Mesodermal cell (in vitro differentiated cells): Measurements from ENCODE around the gene THRAP3.

Experiments
- H3K27ac ChIP-seq: 2 replicates; pipeline ENCODE4 v1.7.0; 2013; ENCODE audit warnings: mild to moderate bottlenecking, low read depth, low read length, moderate library complexity; ENCODE audit not compliant: severe bottlenecking
- H3K36me3 ChIP-seq: 2 replicates; pipeline ENCODE4 v1.7.1; 2013; ENCODE audit warnings: mild to moderate bottlenecking, low read length, moderate library complexity; ENCODE audit not compliant: control insufficient read depth, insufficient read depth
- H3K4me1 ChIP-seq: one replicate; pipeline ENCODE4 v1.7.1; 2013; ENCODE audit warnings: mild to moderate bottlenecking, low read length; ENCODE audit not compliant: insufficient read depth, control insufficient read depth, poor library complexity, severe bottlenecking
- H3K4me3 ChIP-seq: 2 replicates; pipeline ENCODE4 v1.7.0; 2013; ENCODE audit warnings: low read length, control low read depth, mild to moderate bottlenecking; ENCODE audit not compliant: insufficient read depth, poor library complexity, severe bottlenecking; ENCODE audit errors: extremely low read depth
- H3K9me3 ChIP-seq: 2 replicates; pipeline ENCODE4 v1.7.1; 2013; ENCODE audit warnings: mild to moderate bottlenecking, low read length, moderate library complexity; ENCODE audit not compliant: control insufficient read depth
- WGBS, 2 experiments: methylation state at CpG; one replicate each; pipeline ENCODE4 v1.1.5; 2013; ENCODE audit warnings: missing lambda C conversion rate in 2 of 2; ENCODE audit not compliant: insufficient coverage in 2 of 2; 5-methylcytosine and 5-hydroxymethylcytosine counted together

Gene THRAP3

DNA sequence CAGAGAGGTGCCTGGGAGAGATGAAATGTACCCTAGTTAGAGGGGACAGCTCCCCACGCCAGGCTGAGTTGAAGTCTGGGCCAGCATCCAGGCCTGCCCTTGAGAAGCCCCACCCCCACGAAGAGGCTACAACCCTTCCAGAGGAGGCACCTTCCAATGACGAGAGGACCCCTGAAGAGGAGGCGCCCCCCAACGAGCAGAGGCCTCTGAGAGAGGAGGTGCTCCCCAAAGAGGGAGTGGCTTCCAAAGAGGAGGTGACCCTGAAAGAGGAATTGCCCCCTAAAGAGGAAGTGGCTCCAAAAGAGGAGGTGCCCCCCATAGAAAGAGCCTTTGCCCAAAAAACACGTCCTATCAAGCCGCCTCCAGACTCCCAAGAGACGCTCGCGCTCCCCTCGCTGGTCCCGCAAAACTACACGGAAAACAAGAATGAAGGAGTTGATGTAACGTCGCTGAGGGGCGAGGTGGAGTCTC lies 96.1 kb downstream of the THRAP3 start:
- no peaks in the 10 kb centered on the region for H3K9me3 ChIP-seq
- H3K4me3 ChIP-seq, result no peak overlapping the region
- peaks cover 26% of the 10 kb centered on the region for H3K36me3 ChIP-seq
- peaks cover 32% of the 10 kb centered on the region for H3K4me1 ChIP-seq
- no peak overlapping the region for H3K27ac ChIP-seq
- WGBS, 2 experiments, result 72 to 84% methylated on average over 13 to 14 of the region's 16 CpGs

DNA sequence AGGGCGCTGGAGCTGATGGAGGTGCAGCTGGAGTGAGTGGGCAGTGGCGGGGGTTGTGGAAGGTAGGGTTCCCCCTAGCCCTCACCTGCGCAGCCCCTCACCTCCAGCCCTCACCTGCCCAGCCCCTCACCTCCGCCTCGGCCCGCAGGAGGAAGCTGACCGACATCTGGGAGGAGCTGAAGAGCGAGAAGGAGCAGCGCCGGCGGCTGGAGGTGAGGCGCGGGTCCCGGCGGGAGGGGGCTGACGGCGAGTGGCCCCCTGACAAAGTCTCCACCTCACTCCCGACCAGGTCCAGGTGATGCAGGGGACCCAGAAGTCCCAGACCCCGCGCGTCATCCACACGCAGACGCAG lies 96.5 kb downstream of the THRAP3 start:
- Histone ChIP-seq H3K4me1 (peaks cover 36% of the 10 kb centered on the region), H3K4me3 (peak overlapping the region; percentile 82), H3K9me3 (no peaks in the 10 kb centered on the region), H3K27ac (peak overlapping the region; percentile 89), H3K36me3 (peaks cover 23% of the 10 kb centered on the region)
- WGBS, 2 experiments, result 21 to 23% methylated on average over 13 to 22 of the region's 23 CpGs

DNA sequence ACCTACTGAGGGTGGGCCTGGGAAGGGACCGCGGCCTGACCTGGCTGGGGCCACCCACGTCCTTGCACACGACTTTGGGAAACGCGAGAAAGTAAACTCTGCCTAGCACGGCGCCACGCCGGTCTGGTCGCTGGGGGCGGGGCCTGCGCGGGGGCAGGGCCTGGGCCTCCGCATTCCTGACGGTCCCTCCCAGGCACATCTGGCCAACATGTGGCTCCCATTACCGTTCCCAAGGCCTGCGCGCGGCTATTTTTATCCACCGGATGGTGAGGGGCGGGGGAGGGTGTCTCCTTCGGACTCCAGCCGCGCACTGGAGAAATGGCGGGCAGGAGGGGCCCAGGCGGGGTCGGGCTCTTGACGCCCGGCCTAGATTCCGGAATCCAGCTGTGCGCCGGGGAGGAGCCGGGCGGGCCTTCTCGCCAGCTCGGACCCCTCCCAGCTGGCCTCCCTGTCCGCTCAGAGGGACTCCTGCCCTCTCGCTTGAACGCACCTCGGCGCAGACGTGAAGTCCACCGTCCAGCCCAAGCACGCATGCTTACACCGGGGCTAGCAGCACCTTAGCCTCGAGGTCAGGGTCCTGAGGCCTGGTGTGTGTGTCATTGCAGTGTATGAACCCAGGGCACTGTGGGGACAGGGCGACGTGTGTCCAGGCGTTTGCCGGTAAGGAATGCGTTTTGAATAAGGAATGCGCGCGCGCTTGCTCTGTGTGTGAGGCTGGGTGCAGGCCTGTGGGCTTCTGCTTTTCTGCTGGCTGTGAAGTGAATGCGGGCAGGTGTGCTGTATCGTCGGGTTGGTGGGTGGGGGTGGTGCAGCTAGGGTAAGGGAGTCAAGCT lies 97.1 kb downstream of the THRAP3 start:
- peak overlapping the region; percentile 89 for H3K27ac ChIP-seq
- no peaks in the 10 kb centered on the region for H3K9me3 ChIP-seq
- peak overlapping the region; percentile 82 for H3K4me3 ChIP-seq
- peaks cover 22% of the 10 kb centered on the region for H3K36me3 ChIP-seq
- H3K4me1 ChIP-seq, result peaks cover 39% of the 10 kb centered on the region
- WGBS, 2 experiments, result 6% methylated on average over 51 of the region's 59 CpGs

DNA sequence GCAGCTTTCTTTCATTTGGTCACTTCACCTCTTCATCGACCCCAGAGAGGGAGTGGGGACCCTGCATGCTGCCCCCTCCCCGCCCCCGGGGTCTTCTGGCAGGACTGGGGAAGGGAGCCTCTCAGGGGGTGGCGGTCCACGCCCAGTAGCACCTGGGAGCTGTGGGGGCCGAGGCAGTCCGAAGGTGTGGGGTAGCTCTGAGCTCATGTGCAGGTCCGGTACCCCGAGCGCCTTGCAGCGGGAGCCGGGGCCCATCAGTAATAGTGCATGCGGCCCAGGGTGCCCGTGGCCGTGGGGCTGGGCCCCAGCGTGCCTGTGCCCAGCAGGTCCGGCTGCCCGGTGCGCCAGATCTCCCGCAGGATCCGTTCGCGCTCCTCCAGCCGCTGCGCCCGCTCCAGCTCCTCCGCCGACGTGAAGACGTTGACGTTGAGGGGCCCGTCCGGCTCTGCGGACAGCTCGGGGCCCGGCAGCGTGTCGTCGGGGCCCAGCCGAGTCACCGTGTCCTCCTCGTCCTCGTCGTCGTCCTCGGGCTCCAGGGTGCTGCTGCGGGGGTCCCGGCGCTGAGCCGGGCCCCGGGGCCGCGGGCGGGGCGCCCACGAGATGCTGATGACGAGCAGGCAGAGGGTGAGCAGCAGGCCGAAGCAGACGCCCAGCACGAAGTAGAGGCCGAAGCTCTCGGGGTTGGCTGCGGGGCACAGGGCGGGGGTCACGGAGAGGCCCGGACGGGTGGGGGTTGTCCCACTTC lies 98.0 kb downstream of the THRAP3 start:
- WGBS, 2 experiments, result 15 to 18% methylated on average over 42 to 67 of the region's 67 CpGs
- Histone ChIP-seq H3K9me3 (no peaks in the 10 kb centered on the region), H3K27ac (peak overlapping the region; percentile 89)

DNA sequence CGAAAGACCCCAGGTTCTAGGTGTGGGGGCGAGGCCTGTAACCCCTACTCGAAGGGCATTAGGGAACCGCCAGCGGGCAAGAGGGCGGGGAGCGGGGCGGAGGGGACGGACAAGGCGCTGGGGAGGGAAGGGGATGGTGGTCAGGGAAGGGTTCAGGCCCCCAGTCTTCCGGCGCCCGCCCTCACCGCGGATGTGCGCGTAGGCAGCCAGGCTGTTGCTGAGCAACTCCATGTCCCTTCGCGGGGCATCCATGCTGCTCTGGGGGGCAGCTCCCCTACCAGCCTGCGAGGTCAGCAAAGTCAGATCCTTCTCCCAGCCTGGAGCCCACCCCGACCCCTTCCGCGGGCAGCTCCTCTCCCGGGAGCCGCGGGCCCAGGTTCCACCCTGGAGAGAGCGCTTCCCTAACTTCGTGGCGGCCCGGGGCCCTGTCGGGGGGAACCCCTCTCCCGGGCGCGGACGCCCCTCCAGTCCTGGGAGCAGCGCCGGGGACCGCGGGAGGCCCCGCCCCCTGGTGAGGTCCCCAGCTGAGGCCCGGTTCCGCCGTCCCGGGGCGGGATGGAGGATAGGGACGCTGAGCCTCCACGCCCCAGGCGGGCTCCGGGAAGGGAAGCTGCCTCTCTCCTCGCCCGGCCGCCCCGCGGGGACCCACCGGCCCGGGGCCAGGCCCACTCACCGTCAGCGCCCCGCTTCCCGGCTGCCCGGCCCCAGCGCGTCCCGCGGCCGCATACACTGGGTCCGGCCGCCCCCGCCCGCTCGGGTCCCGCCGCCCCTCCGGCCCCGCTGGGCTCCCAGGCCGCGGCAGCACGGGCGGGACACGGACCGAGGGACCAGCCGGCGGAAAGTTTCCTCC lies 98.8 kb downstream of the THRAP3 start:
- Histone ChIP-seq H3K4me3 (peak overlapping the region; percentile 82), H3K9me3 (no peaks in the 10 kb centered on the region), H3K4me1 (peaks cover 39% of the 10 kb centered on the region), H3K27ac (peak overlapping the region; percentile 89), H3K36me3 (peaks cover 22% of the 10 kb centered on the region)
- WGBS, 2 experiments, result 1 to 2% methylated on average over 63 to 65 of the region's 83 CpGs

More for the DNA sequence above, 98.0 kb downstream of the THRAP3 start:
- peak overlapping the region; percentile 82 for H3K4me3 ChIP-seq
- peaks cover 22% of the 10 kb centered on the region for H3K36me3 ChIP-seq
- peaks cover 39% of the 10 kb centered on the region for H3K4me1 ChIP-seq

DNA sequence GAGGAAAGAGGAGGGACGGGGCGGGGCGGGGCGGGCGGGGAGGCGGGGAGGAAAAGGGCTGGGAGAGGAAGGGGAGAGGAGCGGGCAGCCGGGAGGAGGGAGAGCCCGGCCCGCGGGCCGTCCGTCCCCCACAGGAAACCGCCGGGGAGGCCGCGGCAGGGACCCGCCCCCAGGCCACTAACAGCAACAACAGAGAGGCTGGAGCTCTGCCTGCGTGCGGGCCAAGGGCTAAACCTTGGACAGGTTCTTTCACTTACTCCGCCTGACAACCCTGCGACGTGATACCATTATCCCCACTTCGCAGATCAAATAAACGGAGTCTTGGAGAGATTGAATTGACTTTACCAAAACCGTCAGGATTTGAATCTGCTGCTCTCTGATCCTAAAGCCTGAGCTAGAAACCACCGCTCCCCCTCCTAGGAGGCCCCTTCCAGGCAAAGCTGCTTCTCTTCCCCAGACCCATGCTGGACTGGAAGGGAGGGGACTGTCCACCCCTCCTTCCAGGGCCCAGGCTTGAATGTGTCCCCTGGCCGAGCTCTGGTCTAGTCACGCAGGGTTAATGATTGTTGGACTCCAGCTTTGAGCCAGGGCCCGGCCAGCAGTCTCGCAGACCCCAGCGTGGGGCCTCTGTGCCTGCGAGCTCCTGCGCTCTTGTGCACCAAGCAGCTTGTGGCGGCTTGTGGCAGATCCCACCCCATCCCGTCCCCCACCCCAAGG lies 99.6 kb downstream of the THRAP3 start, which contains the start of gene EVA1B:
TSS of gene EVA1B (minus strand) at position 10 of the 717 bp plus-strand sequence. CDS start 608 bp downstream, outside the sequence.
- Histone ChIP-seq H3K36me3 (peaks cover 22% of the 10 kb centered on the region), H3K4me1 (peaks cover 41% of the 10 kb centered on the region), H3K9me3 (no peaks in the 10 kb centered on the region), H3K27ac (peak within 1 kb of the TSS; percentile 89), H3K4me3 (peak within 1 kb of the TSS; percentile 82)
- WGBS, 2 experiments, result 3 to 7% methylated on average over 20 to 26 of the region's 36 CpGs

DNA sequence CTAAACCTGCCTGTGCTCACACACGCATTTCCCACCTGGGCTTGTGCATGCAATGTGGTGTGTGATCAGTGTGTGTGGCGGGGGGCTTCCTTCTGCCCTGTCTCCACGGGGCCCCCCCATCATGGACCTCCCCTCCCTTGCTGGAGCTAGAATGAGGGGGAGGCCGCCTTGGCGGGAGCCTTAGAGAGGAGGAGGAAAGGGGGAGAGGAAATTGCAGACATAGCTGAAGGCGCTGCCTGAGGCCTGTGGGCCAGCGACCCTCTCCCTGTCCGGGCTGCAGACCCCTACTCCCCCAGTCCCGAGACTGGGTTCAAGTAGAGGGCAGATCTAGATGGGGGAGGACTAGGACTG lies 100.1 kb downstream of the THRAP3 start:
- WGBS, 2 experiments, result 10 to 25% methylated on average over 1 to 2 of the region's 9 CpGs
- H3K36me3 ChIP-seq, result peaks cover 17% of the 10 kb centered on the region
- H3K4me1 ChIP-seq, result peaks cover 42% of the 10 kb centered on the region
- peak overlapping the region; percentile 89 for H3K27ac ChIP-seq
- H3K4me3 ChIP-seq, result no peak overlapping the region
- no peaks in the 10 kb centered on the region for H3K9me3 ChIP-seq

DNA sequence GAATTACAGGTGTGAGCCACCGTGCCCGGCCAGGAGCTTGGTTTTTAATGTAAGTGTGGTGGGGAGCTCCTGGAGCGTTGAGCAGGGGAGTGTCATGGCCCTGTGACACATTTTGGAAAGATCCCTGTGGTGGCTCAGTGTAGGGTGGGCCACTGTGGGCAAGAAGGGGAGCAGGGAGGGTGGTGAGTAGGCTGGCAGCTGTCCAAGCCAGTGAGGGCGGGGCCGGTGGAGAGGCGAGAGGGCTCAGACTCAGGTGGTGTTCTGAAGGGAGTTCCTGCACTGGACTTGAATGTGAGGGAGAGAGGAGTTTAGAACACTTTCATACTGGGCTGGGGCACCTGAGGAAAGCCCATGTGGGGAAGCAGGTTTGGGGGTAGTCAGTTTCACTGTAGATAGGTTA lies 102.3 kb downstream of the THRAP3 start:
- peaks cover 33% of the 10 kb centered on the region for H3K4me1 ChIP-seq
- 88 to 98% methylated on average over 5 to 6 of the region's 6 CpGs for WGBS, 2 experiments
- no peak overlapping the region for H3K27ac ChIP-seq
- no peaks in the 10 kb centered on the region for H3K9me3 ChIP-seq
- H3K36me3 ChIP-seq, result peaks cover 7% of the 10 kb centered on the region
- no peak overlapping the region for H3K4me3 ChIP-seq

DNA sequence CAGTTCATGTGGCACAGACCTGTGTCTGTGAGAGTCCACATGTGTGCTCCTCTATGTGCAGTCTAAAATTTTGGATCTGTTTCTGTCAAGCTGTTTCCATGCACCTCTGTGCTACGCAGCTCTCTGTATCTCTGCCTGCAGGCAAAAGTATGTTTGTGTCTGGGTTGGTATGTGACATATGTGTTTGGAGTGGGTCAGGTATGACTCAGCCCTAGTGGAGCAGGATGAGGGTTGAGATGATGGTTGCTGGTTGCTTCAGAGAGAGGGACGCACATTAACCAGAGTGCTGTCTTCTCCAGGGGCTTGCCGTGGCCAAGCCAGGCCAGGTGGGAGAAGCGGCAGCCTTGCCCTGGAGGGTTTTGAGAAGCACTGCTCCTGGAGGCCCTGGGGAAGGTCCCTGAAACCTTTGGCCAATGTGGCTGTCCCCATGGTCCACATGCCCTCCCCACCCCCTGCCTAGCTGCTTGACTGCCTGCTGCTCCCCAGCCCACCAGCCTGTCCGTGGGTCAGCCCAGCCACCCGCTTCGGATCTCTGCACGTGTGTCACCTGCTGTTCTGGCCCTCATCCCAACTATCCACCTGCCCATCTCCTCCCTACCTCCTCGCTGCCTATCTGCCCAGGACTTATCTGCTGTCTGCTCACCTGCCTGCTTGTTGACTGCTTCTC lies 103.3 kb downstream of the THRAP3 start:
- H3K4me1 ChIP-seq, result peaks cover 25% of the 10 kb centered on the region
- no peaks in the 10 kb centered on the region for H3K36me3 ChIP-seq
- H3K9me3 ChIP-seq, result no peaks in the 10 kb centered on the region
- no peak overlapping the region for H3K27ac ChIP-seq
- H3K4me3 ChIP-seq, result no peak overlapping the region
- WGBS, 2 experiments, result 93 to 96% methylated on average over 5 to 9 of the region's 9 CpGs
